A673 (cell line): Measurements from ENCODE around the gene RABGAP1L. TPM values are rescaled to one million over a fixed set of nuclear protein-coding genes. Genes with fewer than 3 reads are reported as not detected.

ENCODE experiments used
- BruUV-seq: library from RNA; stranded (reverse); fragments of 400-500 nt; replicated peaks from 2 replicates; lab custom pipeline; 2021; lab: Mats Ljungman, UMichigan
- CTCF ChIA-PET: fragments of 300-600 bp; sonication (Branson Sonifier 250); formaldehyde crosslinking; loops from one replicate; lab custom pipeline; 2022; ENCODE audit warnings: antibody characterized with exemption; lab: Charles Lee
- POLR2A ChIA-PET: fragments of 300-600 bp; sonication (Branson Sonifier 250); formaldehyde crosslinking; loops from one replicate; lab custom pipeline; 2022; ENCODE audit warnings: antibody characterized with exemption; ENCODE audit not compliant: low non-redundant PET; lab: Charles Lee
- DNase-seq: peaks from one replicate; pipeline ENCODE4 v3.0.0-alpha.2; 2015; ENCODE audit warnings: low spot score
- H3K27ac ChIP-seq: fragments of 200-600 bp; sonication (generic); 2 replicates; pipeline ENCODE4 v1.5.1; 2016; ENCODE audit warnings: mixed run types, low read depth, mild to moderate bottlenecking, mixed read lengths, antibody characterized with exemption, low read length; ENCODE audit not compliant: poor library complexity, severe bottlenecking
- H3K27me3 ChIP-seq: fragments of 200-600 bp; sonication (generic); replicated peaks from 2 replicates; pipeline ENCODE4 v1.6.1; 2017; ENCODE audit warnings: mixed run types, low read depth, mild to moderate bottlenecking, mixed read lengths, antibody characterized with exemption, low read length; ENCODE audit not compliant: insufficient read depth, poor library complexity
- H3K36me3 ChIP-seq: fragments of 200-600 bp; sonication (generic); 2 replicates; pipeline ENCODE4 v1.6.1; 2016; ENCODE audit warnings: mixed run types, mild to moderate bottlenecking, mixed read lengths, antibody characterized with exemption, low read length; ENCODE audit not compliant: insufficient read depth, poor library complexity, severe bottlenecking
- H3K4me1 ChIP-seq: fragments of 200-600 bp; sonication (generic); 2 replicates; pipeline ENCODE4 v1.6.1; 2017; ENCODE audit warnings: mixed run types, mild to moderate bottlenecking, mixed read lengths, antibody characterized with exemption, low read length; ENCODE audit not compliant: insufficient read depth, poor library complexity, severe bottlenecking
- H3K4me3 ChIP-seq: fragments of 200-600 bp; sonication (generic); 2 replicates; pipeline ENCODE4 v1.5.1; 2016; ENCODE audit warnings: low read depth, mixed run types, mild to moderate bottlenecking, mixed read lengths, low read length; ENCODE audit not compliant: poor library complexity, severe bottlenecking
- H3K9me3 ChIP-seq: fragments of 200-600 bp; sonication (generic); 2 replicates; pipeline ENCODE4 v1.6.1; 2016; ENCODE audit warnings: mixed run types, low read depth, mild to moderate bottlenecking, mixed read lengths, antibody characterized with exemption, low read length; ENCODE audit not compliant: poor library complexity, severe bottlenecking
- CTCF ChIP-seq: fragments of 300-800, 200-600 bp; sonication (generic); conservative IDR thresholded peaks from 2 replicates; pipeline ENCODE4 v1.5.1; 2017; ENCODE audit warnings: low read depth, mild to moderate bottlenecking, antibody characterized with exemption, low read length, moderate library complexity, mixed read lengths
- EZH2 ChIP-seq: fragments of 200-600 bp; sonication (generic); IDR thresholded peaks from 2 replicates; pipeline ENCODE4 v1.6.1; 2017; ENCODE audit warnings: borderline replicate concordance, low read depth, mild to moderate bottlenecking, mixed read lengths, antibody characterized with exemption, low read length; ENCODE audit not compliant: poor library complexity, severe bottlenecking
- intact Hi-C: fragments of 100-400 bp; cut with micrococcal nuclease; formaldehyde crosslinking; loops from one replicate; pipeline ENCODE4 v1.10.0; 2022; ENCODE audit not compliant: unreplicated experiment
- total RNA-seq: library from RNA; stranded (reverse); gene quantifications from 2 replicates; pipeline ENCODE4 v1.2.3, GENCODE V29; 2021

RABGAP1L gene
- total RNA-seq, 1 experiment from 2014 or later: 19.3 TPM

- H3K27ac ChIP-seq: no peak overlapping the region
- intact Hi-C loops: no loop called here
- no peaks in the 10 kb centered on the region for H3K27me3 ChIP-seq
- no peaks in the 10 kb centered on the region for H3K36me3 ChIP-seq
- H3K4me3 ChIP-seq: no peak overlapping the region
- TF ChIP-seq CTCF (no peak), EZH2 (no peak)
- H3K4me1 ChIP-seq: no peaks in the 10 kb centered on the region
- H3K9me3 ChIP-seq: no peaks in the 10 kb centered on the region
- ChIA-PET POLR2A (no interaction called here), CTCF (no interaction called here)
- DNase-seq: no peak
- BruUV-seq: no TSS peak
These were observed 755.7 kb downstream of the RABGAP1L start for GRCh38 chr1:174914991-174915390.

- TF ChIP-seq EZH2: no peak
- no peak for TF ChIP-seq CTCF
- Histone ChIP-seq H3K27me3 (no peaks in the 10 kb centered on the region), H3K9me3 (no peaks in the 10 kb centered on the region), H3K4me1 (no peaks in the 10 kb centered on the region), H3K4me3 (no peak overlapping the region), H3K27ac (no peak overlapping the region), H3K36me3 (no peaks in the 10 kb centered on the region)
- ChIA-PET POLR2A (no interaction called here), CTCF (no interaction called here)
- no TSS peak for BruUV-seq
- no peak for DNase-seq
- intact Hi-C loops: no loop called here
These were observed 757.5 kb downstream of the RABGAP1L start for GRCh38 chr1:174916846-174917245.

- DNase-seq: no peak
- no TSS peak for BruUV-seq
- Histone ChIP-seq H3K27ac (no peak overlapping the region), H3K36me3 (no peaks in the 10 kb centered on the region), H3K27me3 (no peaks in the 10 kb centered on the region), H3K4me1 (no peaks in the 10 kb centered on the region), H3K9me3 (no peaks in the 10 kb centered on the region), H3K4me3 (no peak overlapping the region)
- intact Hi-C loops: no loop called here
- POLR2A ChIA-PET: no interaction called here
- TF ChIP-seq EZH2 (no peak), CTCF (no peak)
- CTCF ChIA-PET: no interaction called here
These were observed 760.8 kb downstream of the RABGAP1L start for GRCh38 chr1:174920093-174920492.
